HEK293 (cell line): Measurements from ENCODE around the gene FADS1.
A peak's percentile ranks its signal among the peaks of the same experiment; 100 is the strongest.

ENCODE experiments used
- CTCF ChIA-PET: fragments of 350-600 bp; formaldehyde crosslinking; extraction: SDS; loops from one replicate; lab custom pipeline; 2021; ENCODE audit warnings: antibody characterized with exemption; lab: Yijun Ruan, JAX
- POLR2A ChIA-PET: fragments of 300-600 bp; formaldehyde crosslinking; extraction: SDS; loops from one replicate; lab custom pipeline; 2020; ENCODE audit warnings: antibody characterized with exemption, inconsistent platforms; lab: Yijun Ruan, JAX
- H3K27ac ChIP-seq: fragments of 200-500 bp; sonication (Bioruptor generic); 2 replicates; pipeline ENCODE4 v1.5.1; 2014; ENCODE audit warnings: low read depth, low read length, control low read depth, inconsistent platforms; ENCODE audit errors: extremely low read depth
- H3K36me3 ChIP-seq, 2 experiments: fragments of 200-500 bp in 1 of 2; sonication (Bioruptor generic) in 1 of 2; 1 replicate in 1 of 2; 2 replicates in 1 of 2; pipeline ENCODE4 v1.5.1; 2014 to 2017; ENCODE audit warnings: inconsistent platforms in 2 of 2, low read length in 2 of 2; ENCODE audit not compliant: control insufficient read depth in 2 of 2, insufficient read depth in 1 of 2
- H3K4me1 ChIP-seq: fragments of 200-500 bp; sonication (Bioruptor generic); 2 replicates; pipeline ENCODE4 v1.5.1; 2014; ENCODE audit warnings: mild to moderate bottlenecking, low read length, inconsistent platforms; ENCODE audit not compliant: control insufficient read depth, insufficient read depth
- H3K4me3 ChIP-seq: 2 replicates; pipeline ENCODE4 v1.5.1; 2011; ENCODE audit warnings: low read depth, mild to moderate bottlenecking, control low read depth, low read length, moderate library complexity
- H3K9me3 ChIP-seq: fragments of 200-500 bp; sonication (Bioruptor generic); 2 replicates; pipeline ENCODE4 v1.5.1; 2014; ENCODE audit warnings: low read depth, low read length, inconsistent platforms; ENCODE audit not compliant: control insufficient read depth, insufficient read depth
- INSM2 ChIP-seq: fragments of 450-650 bp; formaldehyde crosslinking; IDR thresholded peaks from 2 replicates; pipeline ENCODE4 v1.5.1; 2016; ENCODE audit warnings: missing biosample characterization, missing genetic modification characterization
- SP3 ChIP-seq: fragments of 450-650 bp; formaldehyde crosslinking; IDR thresholded peaks from 2 replicates; pipeline ENCODE4 v1.5.1; 2016; ENCODE audit warnings: missing biosample characterization, missing genetic modification characterization
- ZNF10 ChIP-seq: fragments of 450-650 bp; formaldehyde crosslinking; IDR thresholded peaks from 2 replicates; pipeline ENCODE4 v1.5.1; 2017; ENCODE audit warnings: missing biosample characterization, missing genetic modification characterization
- ZNF121 ChIP-seq: fragments of 450-650 bp; formaldehyde crosslinking; IDR thresholded peaks from 2 replicates; pipeline ENCODE4 v1.5.1; 2016; ENCODE audit warnings: missing biosample characterization, missing genetic modification characterization
- ZNF211 ChIP-seq: fragments of 450-650 bp; formaldehyde crosslinking; IDR thresholded peaks from 2 replicates; pipeline ENCODE4 v1.5.1; 2016; ENCODE audit warnings: low read depth, missing biosample characterization, missing genetic modification characterization
- ZNF26 ChIP-seq: fragments of 450-650 bp; formaldehyde crosslinking; IDR thresholded peaks from 2 replicates; pipeline ENCODE4 v1.5.1; 2016; ENCODE audit warnings: missing biosample characterization, missing genetic modification characterization
- ZNF292 ChIP-seq: fragments of 450-650 bp; formaldehyde crosslinking; IDR thresholded peaks from 2 replicates; pipeline ENCODE4 v1.5.1; 2016; ENCODE audit warnings: low read depth, missing biosample characterization, missing genetic modification characterization, borderline replicate concordance
- ZNF324 ChIP-seq: fragments of 450-650 bp; formaldehyde crosslinking; IDR thresholded peaks from 2 replicates; pipeline ENCODE4 v1.5.1; 2016; ENCODE audit warnings: missing biosample characterization, missing genetic modification characterization
- ZNF398 ChIP-seq: fragments of 450-650 bp; formaldehyde crosslinking; IDR thresholded peaks from 2 replicates; pipeline ENCODE4 v1.5.1; 2017; ENCODE audit warnings: missing biosample characterization, missing genetic modification characterization
- ZNF488 ChIP-seq: fragments of 450-650 bp; formaldehyde crosslinking; IDR thresholded peaks from 2 replicates; pipeline ENCODE4 v1.5.1; 2016; ENCODE audit warnings: missing biosample characterization, missing genetic modification characterization
- ZNF513 ChIP-seq: fragments of 450-650 bp; IDR thresholded peaks from 2 replicates; pipeline ENCODE4 v1.5.1; 2018; ENCODE audit warnings: missing biosample characterization, missing genetic modification characterization
- ZNF548 ChIP-seq: fragments of 450-650 bp; formaldehyde crosslinking; IDR thresholded peaks from 2 replicates; pipeline ENCODE4 v1.5.1; 2016; ENCODE audit warnings: missing biosample characterization, missing genetic modification characterization
- ZNF596 ChIP-seq: fragments of 450-650 bp; IDR thresholded peaks from 2 replicates; pipeline ENCODE4 v1.5.0; 2018; ENCODE audit warnings: missing biosample characterization, mild to moderate bottlenecking, missing genetic modification characterization, moderate library complexity
- ZNF600 ChIP-seq: fragments of 450-650 bp; formaldehyde crosslinking; IDR thresholded peaks from 2 replicates; pipeline ENCODE4 v1.5.1; 2016; ENCODE audit warnings: missing biosample characterization, missing genetic modification characterization
- ZNF623 ChIP-seq: fragments of 450-650 bp; formaldehyde crosslinking; IDR thresholded peaks from 2 replicates; pipeline ENCODE4 v1.5.1; 2016; ENCODE audit warnings: missing biosample characterization, missing genetic modification characterization
- ZNF670 ChIP-seq: fragments of 450-650 bp; formaldehyde crosslinking; IDR thresholded peaks from 2 replicates; pipeline ENCODE4 v1.5.1; 2016; ENCODE audit warnings: missing biosample characterization, missing genetic modification characterization, low read depth
- ZNF792 ChIP-seq: fragments of 450-650 bp; formaldehyde crosslinking; IDR thresholded peaks from 2 replicates; pipeline ENCODE4 v1.5.1; 2016; ENCODE audit warnings: missing biosample characterization, missing genetic modification characterization
- ZNF837 ChIP-seq: fragments of 450-650 bp; formaldehyde crosslinking; IDR thresholded peaks from 2 replicates; pipeline ENCODE4 v1.5.1; 2016; ENCODE audit warnings: missing biosample characterization, missing genetic modification characterization
- ZSCAN16 ChIP-seq: fragments of 450-650 bp; formaldehyde crosslinking; IDR thresholded peaks from 2 replicates; pipeline ENCODE4 v1.5.1; 2016; ENCODE audit warnings: missing biosample characterization, missing genetic modification characterization
- TF ChIP-seq, protein P1 (sequence below): fragments of 450-650 bp; formaldehyde crosslinking; IDR thresholded peaks from 2 replicates; pipeline ENCODE4 v1.5.1; 2016; ENCODE audit warnings: missing biosample characterization, missing genetic modification characterization
- TF ChIP-seq, protein P2 (sequence below): fragments of 450-650 bp; formaldehyde crosslinking; IDR thresholded peaks from 2 replicates; pipeline ENCODE4 v1.5.1; 2016; ENCODE audit warnings: missing biosample characterization, missing genetic modification characterization, low read depth

The FADS1 gene

GRCh38 chr11:61816736-61817455 is at the start of gene FADS1:
Gene FADS1, minus strand, starts transcription at chr11:61817003. Its CDS starts 74 bp downstream, at chr11:61816929.
- no peaks in the 10 kb centered on the region for H3K9me3 ChIP-seq
- H3K27ac ChIP-seq, result peak within 1 kb of the TSS; percentile 76
- peaks cover 0 to 11% of the 10 kb centered on the region in 2 experiments; a peak in 1 of 3 replicates for H3K36me3 ChIP-seq
- CTCF ChIA-PET, result interaction anchor here (0.7 to 6.0 kb wide), 6 partner anchors 11 to 347 kb away, joined by 3 to 40 read pairs (median 4); partner anchors contain the start of gene FADS2
- H3K4me1 ChIP-seq, result no peaks in the 10 kb centered on the region
- H3K4me3 ChIP-seq, result peak within 1 kb of the TSS; percentile 64
- POLR2A ChIA-PET, result interaction anchor here (1.0 to 4.8 kb wide), 4 partner anchors 10 to 25 kb away, joined by 6 to 55 read pairs (median 28); partner anchors contain the start of genes FADS2, FEN1 and TMEM258
- TF ChIP-seq ZNF121, result peak; percentile 44; the same call in 1 of the 2 replicates
- TF ChIP-seq INSM2 (tag by site-specific recombination), result peak; percentile 34; the same call in 1 of the 2 replicates
- TF ChIP-seq ZNF513 (tag by site-specific recombination), result no peak
- no peak for TF ChIP-seq ZNF292 (tag by site-specific recombination)
- TF ChIP-seq ZNF324, result no peak
- no peak for TF ChIP-seq ZNF548 (tag by site-specific recombination)
- no peak for TF ChIP-seq ZNF488 (tag by site-specific recombination)
- 0 out of 2 replicates have a peak, but pooled peaks have one; percentile 37 for TF ChIP-seq ZNF596 (tag by site-specific recombination)
- peak; percentile 42 for TF ChIP-seq ZNF398 (tag by site-specific recombination)
- TF ChIP-seq ZSCAN16 (tag by site-specific recombination), result no peak
- no peak for TF ChIP-seq ZNF26 (tag by site-specific recombination)
- no peak for TF ChIP-seq ZNF837 (tag by site-specific recombination)
- TF ChIP-seq ZNF623, result no peak
- no peak for TF ChIP-seq ZNF211 (tag by site-specific recombination)
- TF ChIP-seq, protein P1, sequence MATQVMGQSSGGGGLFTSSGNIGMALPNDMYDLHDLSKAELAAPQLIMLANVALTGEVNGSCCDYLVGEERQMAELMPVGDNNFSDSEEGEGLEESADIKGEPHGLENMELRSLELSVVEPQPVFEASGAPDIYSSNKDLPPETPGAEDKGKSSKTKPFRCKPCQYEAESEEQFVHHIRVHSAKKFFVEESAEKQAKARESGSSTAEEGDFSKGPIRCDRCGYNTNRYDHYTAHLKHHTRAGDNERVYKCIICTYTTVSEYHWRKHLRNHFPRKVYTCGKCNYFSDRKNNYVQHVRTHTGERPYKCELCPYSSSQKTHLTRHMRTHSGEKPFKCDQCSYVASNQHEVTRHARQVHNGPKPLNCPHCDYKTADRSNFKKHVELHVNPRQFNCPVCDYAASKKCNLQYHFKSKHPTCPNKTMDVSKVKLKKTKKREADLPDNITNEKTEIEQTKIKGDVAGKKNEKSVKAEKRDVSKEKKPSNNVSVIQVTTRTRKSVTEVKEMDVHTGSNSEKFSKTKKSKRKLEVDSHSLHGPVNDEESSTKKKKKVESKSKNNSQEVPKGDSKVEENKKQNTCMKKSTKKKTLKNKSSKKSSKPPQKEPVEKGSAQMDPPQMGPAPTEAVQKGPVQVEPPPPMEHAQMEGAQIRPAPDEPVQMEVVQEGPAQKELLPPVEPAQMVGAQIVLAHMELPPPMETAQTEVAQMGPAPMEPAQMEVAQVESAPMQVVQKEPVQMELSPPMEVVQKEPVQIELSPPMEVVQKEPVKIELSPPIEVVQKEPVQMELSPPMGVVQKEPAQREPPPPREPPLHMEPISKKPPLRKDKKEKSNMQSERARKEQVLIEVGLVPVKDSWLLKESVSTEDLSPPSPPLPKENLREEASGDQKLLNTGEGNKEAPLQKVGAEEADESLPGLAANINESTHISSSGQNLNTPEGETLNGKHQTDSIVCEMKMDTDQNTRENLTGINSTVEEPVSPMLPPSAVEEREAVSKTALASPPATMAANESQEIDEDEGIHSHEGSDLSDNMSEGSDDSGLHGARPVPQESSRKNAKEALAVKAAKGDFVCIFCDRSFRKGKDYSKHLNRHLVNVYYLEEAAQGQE (tag by site-specific recombination), result no peak
- TF ChIP-seq, protein P2, sequence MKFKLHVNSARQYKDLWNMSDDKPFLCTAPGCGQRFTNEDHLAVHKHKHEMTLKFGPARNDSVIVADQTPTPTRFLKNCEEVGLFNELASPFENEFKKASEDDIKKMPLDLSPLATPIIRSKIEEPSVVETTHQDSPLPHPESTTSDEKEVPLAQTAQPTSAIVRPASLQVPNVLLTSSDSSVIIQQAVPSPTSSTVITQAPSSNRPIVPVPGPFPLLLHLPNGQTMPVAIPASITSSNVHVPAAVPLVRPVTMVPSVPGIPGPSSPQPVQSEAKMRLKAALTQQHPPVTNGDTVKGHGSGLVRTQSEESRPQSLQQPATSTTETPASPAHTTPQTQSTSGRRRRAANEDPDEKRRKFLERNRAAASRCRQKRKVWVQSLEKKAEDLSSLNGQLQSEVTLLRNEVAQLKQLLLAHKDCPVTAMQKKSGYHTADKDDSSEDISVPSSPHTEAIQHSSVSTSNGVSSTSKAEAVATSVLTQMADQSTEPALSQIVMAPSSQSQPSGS (tag by site-specific recombination), result peak; percentile 41
- TF ChIP-seq ZNF792 (tag by site-specific recombination), result no peak
- no peak for TF ChIP-seq ZNF670 (tag by site-specific recombination)
- TF ChIP-seq ZNF600 (tag by site-specific recombination), result peak; percentile 26; the same call in 1 of the 2 replicates
- no peak for TF ChIP-seq ZNF10
- TF ChIP-seq SP3 (tag by site-specific recombination), result no peak
